Right atrium auricular region (tissue), 2 donors: ENCODE results near the gene NUP188. TPM values are rescaled to one million over a fixed set of nuclear protein-coding genes. Genes with fewer than 3 reads are reported as not detected.

Experiments used
- DNase-seq: peaks from one replicate; pipeline ENCODE4 v3.0.0-alpha.2; 2019; ENCODE audit warnings: low spot score
- H3K27ac ChIP-seq, 2 donors: fragments of 200-600 bp; sonication (generic); 1 replicate in 1 of 2; 2 replicates in 1 of 2; pipeline ENCODE4 v1.5.1; 2016 to 2019
- H3K27me3 ChIP-seq, 2 donors: fragments of 200-600 bp; sonication (generic); one replicate each; pipeline versions ENCODE4 v1.5.1 to v1.6.0; 2017 to 2019
- H3K36me3 ChIP-seq: fragments of 200-600 bp; sonication (generic); one replicate; pipeline ENCODE4 v1.5.1; 2016
- H3K4me1 ChIP-seq, 2 donors: fragments of 200-600 bp; sonication (generic); one replicate each; pipeline versions ENCODE4 v1.5.1 to v1.6.0; 2017 to 2019
- H3K4me3 ChIP-seq, 2 donors: fragments of 200-600 bp; sonication (generic); 1 replicate in 1 of 2; 2 replicates in 1 of 2; pipeline ENCODE4 v1.5.1; 2017 to 2019; ENCODE audit warnings: mild to moderate bottlenecking in 1 of 2, moderate library complexity in 1 of 2
- H3K9me3 ChIP-seq, 2 donors: fragments of 200-600 bp; sonication (generic); one replicate each; pipeline ENCODE4 v1.5.1; 2019
- CTCF ChIP-seq, 2 donors: fragments of 200-600 bp; sonication (generic); IDR thresholded peaks; one replicate each; pipeline ENCODE4 v1.5.1; 2019; ENCODE audit warnings: antibody characterized with exemption in 2 of 2
- total RNA-seq, 2 donors: library from RNA; depleted of rRNA; stranded (reverse); fragments of >200 nt; gene quantifications; one replicate each; pipeline ENCODE4 v1.1.0, GENCODE V29; 2016

Gene NUP188
- total RNA-seq, 2 donors from 2014 or later, result 23.5 to 26.8 TPM

DNA sequence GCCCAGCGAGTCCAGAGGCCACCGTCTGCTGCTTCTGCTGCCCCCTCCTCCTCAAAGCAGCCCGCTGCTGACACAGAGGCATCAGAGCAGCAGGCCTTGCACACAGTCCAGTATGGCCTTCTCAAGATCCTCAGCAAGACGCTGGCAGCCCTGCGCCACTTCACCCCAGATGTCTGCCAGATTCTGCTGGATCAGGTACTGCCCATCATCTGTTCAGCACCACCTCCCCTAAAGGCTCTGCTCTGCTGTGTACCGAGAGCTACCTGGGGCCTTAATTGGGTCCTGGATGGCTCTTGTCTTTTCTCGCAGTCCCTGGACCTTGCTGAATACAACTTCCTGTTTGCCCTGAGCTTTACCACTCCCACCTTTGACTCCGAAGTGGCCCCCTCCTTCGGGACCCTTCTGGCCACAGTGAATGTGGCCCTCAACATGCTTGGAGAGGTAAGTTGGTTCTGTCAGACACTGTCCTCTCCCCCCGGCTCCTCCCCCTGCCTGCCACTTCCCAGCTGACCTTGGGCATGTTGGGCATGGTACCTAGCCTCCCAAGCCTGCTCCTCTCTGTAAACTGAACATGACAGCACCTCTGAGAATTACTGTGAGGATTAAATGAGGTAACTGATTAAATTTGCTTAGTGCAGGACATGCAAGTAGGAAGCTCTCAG, 58.0 kb downstream of the NUP188 start:
- Histone ChIP-seq H3K27ac (no peak overlapping the region), H3K27me3 (no peaks in the 10 kb centered on the region), H3K4me1 (peaks cover 0 to 14% of the 10 kb centered on the region in 2 donors), H3K9me3 (no peaks in the 10 kb centered on the region), H3K36me3 (peaks cover 58% of the 10 kb centered on the region), H3K4me3 (no peak overlapping the region)
- no peak for DNase-seq
- no peak for TF ChIP-seq CTCF (IDR thresholded peaks at IDR 0.05)

GRCh38 chr9:129006328-129007034, 59.0 kb downstream of the NUP188 start:
- Histone ChIP-seq H3K4me1 (peaks cover 0 to 14% of the 10 kb centered on the region in 2 donors), H3K27me3 (no peaks in the 10 kb centered on the region), H3K36me3 (peaks cover 57% of the 10 kb centered on the region), H3K4me3 (no peak overlapping the region), H3K27ac (peak overlapping the region; percentile 51 to 66), H3K9me3 (no peaks in the 10 kb centered on the region)
- DNase-seq, result peak; percentile 71
- peak; percentile 82 to 87 for TF ChIP-seq CTCF (IDR thresholded peaks at IDR 0.05)

GRCh38 chr9:129007035-129007765, 59.7 kb downstream of the NUP188 start:
- H3K9me3 ChIP-seq, result no peaks in the 10 kb centered on the region
- H3K36me3 ChIP-seq, result peaks cover 49% of the 10 kb centered on the region
- H3K27ac ChIP-seq, result peak overlapping the region; percentile 51 to 66
- DNase-seq, result peak; percentile 65
- TF ChIP-seq CTCF (IDR thresholded peaks at IDR 0.05), result no peak
- H3K4me1 ChIP-seq, result peaks cover 0 to 14% of the 10 kb centered on the region in 2 donors
- no peaks in the 10 kb centered on the region for H3K27me3 ChIP-seq
- H3K4me3 ChIP-seq, result no peak overlapping the region

- peaks cover 42% of the 10 kb centered on the region for H3K36me3 ChIP-seq
- H3K27ac ChIP-seq, result no peak overlapping the region
- H3K27me3 ChIP-seq, result no peaks in the 10 kb centered on the region
- H3K9me3 ChIP-seq, result no peaks in the 10 kb centered on the region
- no peak for DNase-seq
- peaks cover 0 to 14% of the 10 kb centered on the region in 2 donors for H3K4me1 ChIP-seq
- no peak for TF ChIP-seq CTCF (IDR thresholded peaks at IDR 0.05)
- H3K4me3 ChIP-seq, result no peak overlapping the region
Measured at GRCh38 chr9:129007766-129008468, 60.4 kb downstream of the NUP188 start.

- no peaks in the 10 kb centered on the region for H3K9me3 ChIP-seq
- TF ChIP-seq CTCF (IDR thresholded peaks at IDR 0.05), result no peak
- H3K27me3 ChIP-seq, result no peaks in the 10 kb centered on the region
- no peak overlapping the region for H3K27ac ChIP-seq
- H3K36me3 ChIP-seq, result peaks cover 37% of the 10 kb centered on the region
- DNase-seq, result no peak
- no peak overlapping the region for H3K4me3 ChIP-seq
- H3K4me1 ChIP-seq, result peaks cover 0 to 14% of the 10 kb centered on the region in 2 donors
Measured at GRCh38 chr9:129008469-129008965, 61.0 kb downstream of the NUP188 start.
